Activated T-helper 9 cell treated with anti-CD3 and anti-CD28 coated beads, Interleukin-2, amount 50 U/mL, for 16 hours (primary cell): Measurements from ENCODE around the gene TMEM187.
A peak's percentile ranks its signal among the peaks of the same experiment; 100 is the strongest.

Source experiments
- DNase-seq: peaks from one replicate; pipeline ENCODE4 v3.0.0-alpha.2; 2020; ENCODE audit warnings: low read depth

TMEM187 gene

GRCh38 chrX:153972368-153973126 lies at the start of gene TMEM187:
Gene TMEM187, plus strand, starts transcription at chrX:153972754. Its CDS starts 9,309 bp downstream, at chrX:153982063.
- DNase-seq = peak; percentile 88

GRCh38 chrX:153922932-153923857 lies 49.4 kb upstream of the TMEM187 start:
- no peak for DNase-seq

- no peak for DNase-seq
Measured at GRCh38 chrX:153924149-153924861, 48.2 kb upstream of the TMEM187 start.

GRCh38 chrX:153925387-153925738 lies 47.2 kb upstream of the TMEM187 start:
- DNase-seq = no peak

- peak; percentile 28 for DNase-seq
Measured at GRCh38 chrX:153925739-153926551, 46.6 kb upstream of the TMEM187 start, which contains the start of gene ARHGAP4. Gene ARHGAP4, minus strand, starts transcription at chrX:153926264. Its CDS starts 62 bp downstream, at chrX:153926202.

GRCh38 chrX:153926552-153926857 lies 46.0 kb upstream of the TMEM187 start:
- no peak for DNase-seq

GRCh38 chrX:153926858-153927671 lies 45.5 kb upstream of the TMEM187 start:
- DNase-seq = peak; percentile 65

GRCh38 chrX:153927672-153927921 lies 45.0 kb upstream of the TMEM187 start:
- DNase-seq = no peak

GRCh38 chrX:153927922-153928760 lies 44.4 kb upstream of the TMEM187 start:
- DNase-seq = peak; percentile 92

- no peak for DNase-seq
Measured at GRCh38 chrX:153928846-153929245, 43.7 kb upstream of the TMEM187 start.

GRCh38 chrX:153929576-153929975 lies 43.0 kb upstream of the TMEM187 start:
- DNase-seq = no peak

- DNase-seq = no peak
Measured at GRCh38 chrX:153930011-153930910, 42.3 kb upstream of the TMEM187 start.

GRCh38 chrX:153931151-153931550 lies 41.4 kb upstream of the TMEM187 start:
- no peak for DNase-seq

GRCh38 chrX:153931748-153932147 lies 40.8 kb upstream of the TMEM187 start:
- DNase-seq = no peak

GRCh38 chrX:153932220-153932915 lies 40.2 kb upstream of the TMEM187 start:
- DNase-seq = no peak

GRCh38 chrX:153933748-153934147 lies 38.8 kb upstream of the TMEM187 start:
- no peak for DNase-seq

GRCh38 chrX:153934148-153934761 lies 38.3 kb upstream of the TMEM187 start:
- DNase-seq = no peak

GRCh38 chrX:153934762-153935325 lies 37.7 kb upstream of the TMEM187 start, which contains the start of gene NAA10:
Gene NAA10, minus strand, starts transcription at chrX:153935037. Its CDS starts 133 bp downstream, at chrX:153934904.
- peak; percentile 54 for DNase-seq
